Activated CD4-positive, alpha-beta T cell treated with anti-CD3 and anti-CD28 coated beads, Interleukin-2, Interleukin-4, amounts not matched to agents 100 ng/mL and 50 ng/mL, durations not matched to agents 16 hours and 8 hours (primary cell): ENCODE results near the gene ELSPBP1.
"Not testable (repeated sequence)": the region's sequence is repeated elsewhere in the genome, so short reads cannot be mapped to it uniquely, and the experiment has no call there.

Source experiments
- DNase-seq: peaks from one replicate; pipeline ENCODE4 v3.0.0-alpha.2; 2020; ENCODE audit warnings: low spot score

ELSPBP1 gene

DNA sequence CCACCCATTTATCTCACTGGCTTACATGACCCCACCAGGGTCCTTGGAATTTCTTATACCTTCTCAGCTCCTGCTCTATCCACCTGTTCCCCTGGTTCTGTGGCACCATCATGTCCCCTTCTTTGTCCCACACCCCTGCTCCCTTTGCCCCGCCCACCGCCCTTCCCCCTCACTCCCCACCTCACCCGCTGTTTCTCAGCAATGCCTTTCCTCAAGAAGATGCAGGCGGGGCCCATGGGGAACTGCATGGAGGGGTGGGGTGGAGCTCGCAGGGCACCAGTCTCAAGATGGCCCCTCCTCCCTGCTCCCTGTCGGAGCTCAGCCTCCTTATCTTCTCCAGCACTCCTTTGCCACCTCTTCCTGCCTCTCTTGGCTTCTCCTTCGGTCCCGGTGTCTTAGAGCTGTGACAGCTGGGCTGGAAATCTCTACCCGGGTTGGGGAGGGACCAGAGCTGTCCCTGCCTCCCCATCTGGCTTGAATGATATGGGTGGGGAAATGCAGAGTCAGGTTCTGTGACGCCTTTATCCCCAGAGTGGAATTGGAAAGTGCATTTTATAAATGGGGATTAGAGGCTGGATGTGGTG, 49.3 kb downstream of the ELSPBP1 start, which contains the start of gene CABP5:
CABP5 (minus strand) TSS at position 405 of the 584 bp plus-strand sequence; CDS start at position 248, 157 bp downstream.
- DNase-seq = no peak

DNA sequence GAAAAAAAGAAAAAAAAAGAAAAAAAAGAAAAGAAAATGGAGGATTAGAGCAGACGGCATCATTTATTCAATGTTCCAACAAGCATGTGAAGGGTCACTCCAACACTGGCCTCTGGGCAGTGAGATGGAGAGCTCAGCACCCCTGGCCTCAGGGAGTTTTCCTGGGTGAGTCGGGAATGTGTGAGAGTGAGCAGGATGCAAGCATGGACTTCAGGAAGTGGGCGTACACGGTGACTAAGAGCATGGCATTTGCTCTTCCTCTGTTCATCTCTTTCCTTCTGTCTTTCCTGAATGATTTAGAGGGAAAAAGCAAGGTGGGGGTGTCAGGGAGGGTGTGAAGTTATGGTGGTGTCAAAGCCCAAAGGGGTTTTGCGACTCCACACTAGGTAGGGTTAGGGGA, 50.1 kb downstream of the ELSPBP1 start:
- no peak for DNase-seq

DNA sequence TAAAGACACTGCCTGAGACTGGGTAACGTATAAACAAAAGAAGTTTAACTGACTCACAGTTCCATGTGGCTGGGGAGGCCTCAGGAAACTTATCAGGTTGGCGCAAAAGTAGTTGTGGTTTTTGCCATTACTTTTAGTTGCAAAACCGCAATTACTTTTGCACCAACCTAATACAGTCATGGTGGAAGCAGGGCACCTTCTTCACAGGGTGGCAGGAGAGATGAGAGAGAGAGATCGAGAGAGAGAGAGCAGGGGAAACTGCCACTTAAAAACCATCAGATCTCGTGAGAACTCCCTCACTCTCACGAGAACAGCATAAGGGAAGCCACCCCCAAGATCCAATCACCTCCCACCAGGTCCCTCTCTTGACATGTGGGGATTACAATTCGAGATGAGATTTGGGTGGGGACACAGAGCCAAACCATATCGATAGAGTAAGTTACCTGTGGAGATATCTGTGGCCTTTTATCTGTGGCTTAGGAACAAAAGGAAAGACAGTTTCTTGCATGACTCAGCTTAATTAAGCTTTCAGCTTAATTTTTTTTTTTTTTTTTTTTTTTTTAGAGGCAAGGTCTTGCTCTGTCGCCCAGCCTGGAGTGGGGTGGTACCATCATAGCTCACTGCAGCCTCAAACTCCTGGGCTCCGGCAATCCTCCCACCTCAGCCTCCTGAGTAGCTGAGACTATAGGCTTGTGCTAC, 57.1 kb downstream of the ELSPBP1 start:
- no peak for DNase-seq

DNA sequence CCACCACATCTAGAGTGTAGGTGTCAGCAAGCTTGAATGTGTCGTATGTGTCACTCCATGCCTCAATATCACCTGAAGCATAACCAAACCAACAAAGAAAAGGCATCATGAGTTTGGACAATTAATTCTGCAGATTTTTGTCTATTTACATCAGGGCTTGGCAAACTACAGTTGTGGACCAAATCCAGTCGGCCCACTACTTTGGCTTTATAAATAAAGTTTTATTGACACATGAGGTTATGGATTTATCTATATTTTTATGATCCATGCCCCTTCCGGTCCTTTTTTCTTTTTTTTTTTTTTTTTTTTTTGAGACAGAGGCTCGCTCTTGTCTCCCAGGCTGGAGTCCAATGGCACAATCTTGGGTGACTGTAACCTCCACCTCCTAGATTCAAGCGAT, 58.6 kb downstream of the ELSPBP1 start:
- DNase-seq = no peak

DNA sequence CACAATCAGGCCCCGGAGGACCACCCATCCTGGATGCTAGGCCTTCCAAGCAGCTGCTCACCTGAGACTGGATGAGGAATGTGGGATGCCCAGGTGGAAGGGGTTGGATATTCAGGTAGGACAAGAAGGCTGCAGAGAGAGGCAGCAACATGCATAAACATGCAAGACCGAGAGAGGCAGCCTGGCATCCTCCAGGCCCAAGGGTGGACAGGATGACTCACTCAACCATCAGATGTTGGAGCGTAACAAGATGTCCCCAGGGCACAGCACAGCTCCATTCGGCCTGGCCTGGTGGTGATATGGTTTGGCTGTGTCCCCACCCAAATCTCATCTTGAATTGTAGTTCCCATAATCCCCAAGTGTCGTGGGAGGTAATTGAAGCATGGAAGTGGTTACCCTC, 59.4 kb downstream of the ELSPBP1 start:
- DNase-seq = no peak

DNA sequence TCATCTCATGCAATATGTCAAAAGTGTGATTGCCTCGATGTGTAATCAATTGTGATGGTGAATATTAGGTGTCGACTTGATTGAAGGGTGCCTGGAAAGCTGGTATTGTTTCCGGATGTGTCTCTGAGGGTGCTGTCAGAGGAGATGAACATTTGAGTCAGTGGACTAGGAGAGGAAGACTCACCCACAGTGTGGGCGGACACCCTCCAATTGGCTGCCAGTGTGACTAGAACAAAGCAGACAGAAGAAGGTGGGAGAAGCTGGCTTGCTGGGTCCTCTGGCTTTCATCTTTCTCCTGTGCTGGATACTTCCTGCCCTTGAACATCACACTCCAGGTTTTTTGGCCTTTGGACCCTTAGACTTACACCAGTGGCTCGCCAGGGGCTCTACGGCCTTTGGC, 64.9 kb downstream of the ELSPBP1 start:
- DNase-seq = no peak

DNA sequence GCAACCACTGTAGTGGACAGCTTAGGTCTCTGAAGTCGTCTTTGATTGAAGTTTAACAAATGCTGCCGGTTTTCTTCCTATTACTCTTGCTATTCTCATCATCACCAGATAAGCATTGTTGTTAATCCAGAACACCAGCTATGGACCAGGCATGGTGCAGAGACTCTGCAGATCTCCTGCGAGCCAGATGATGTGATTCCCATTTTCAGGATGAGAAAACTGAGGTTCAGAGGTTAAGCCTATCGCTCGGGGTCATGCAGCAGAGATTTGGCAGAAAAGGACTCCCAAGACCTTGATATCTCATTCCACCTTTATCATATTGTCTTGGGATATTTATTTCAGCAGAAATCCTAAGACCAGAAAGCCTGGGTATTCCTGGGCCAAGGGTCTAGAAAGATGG, 65.9 kb downstream of the ELSPBP1 start:
- DNase-seq = no peak

DNA sequence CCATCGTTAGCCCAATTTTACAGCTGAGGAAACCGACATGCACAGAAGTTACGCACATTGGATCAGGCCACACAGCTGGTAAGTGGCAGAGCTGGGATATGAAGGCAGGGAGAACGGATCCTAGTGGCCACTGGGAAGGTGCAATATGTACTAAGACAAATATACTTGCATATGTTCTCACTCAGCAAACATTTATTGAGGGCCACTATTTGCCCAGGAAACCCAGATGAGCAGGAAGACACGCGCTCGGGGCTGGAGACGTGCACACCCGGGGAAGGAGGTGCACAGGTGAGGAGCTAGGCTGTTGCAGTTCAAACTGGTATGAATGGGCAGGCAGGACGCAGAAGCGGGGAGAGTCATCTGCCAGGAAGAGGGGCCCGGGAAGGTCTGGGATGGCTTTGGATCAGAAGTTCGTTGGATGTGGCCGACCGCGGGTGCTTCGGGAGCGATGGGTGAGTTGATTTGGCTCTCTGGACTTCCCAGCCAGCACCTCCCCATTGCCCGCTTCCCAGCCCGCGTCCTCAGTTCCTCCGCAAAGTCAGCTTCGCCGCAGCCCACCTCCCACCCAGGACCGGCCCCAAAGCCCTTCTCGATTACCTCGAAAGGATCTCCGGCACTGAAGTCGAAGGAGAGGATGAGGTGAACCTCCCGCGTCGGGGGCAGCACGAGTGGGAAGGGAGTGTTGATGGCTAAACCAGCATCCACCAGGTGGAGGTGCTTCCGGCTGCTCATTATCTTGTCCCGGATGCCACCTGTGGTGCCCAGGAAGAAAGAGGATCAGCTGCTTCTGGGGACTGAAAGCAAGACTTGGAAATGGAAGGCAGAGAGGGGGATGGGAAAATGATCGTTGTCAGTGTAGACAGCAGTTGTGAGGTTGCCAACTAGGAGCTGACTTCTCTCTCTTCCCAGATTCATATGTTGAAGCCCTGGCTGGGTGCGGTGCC, 67.2 kb downstream of the ELSPBP1 start:
- no peak for DNase-seq

DNA sequence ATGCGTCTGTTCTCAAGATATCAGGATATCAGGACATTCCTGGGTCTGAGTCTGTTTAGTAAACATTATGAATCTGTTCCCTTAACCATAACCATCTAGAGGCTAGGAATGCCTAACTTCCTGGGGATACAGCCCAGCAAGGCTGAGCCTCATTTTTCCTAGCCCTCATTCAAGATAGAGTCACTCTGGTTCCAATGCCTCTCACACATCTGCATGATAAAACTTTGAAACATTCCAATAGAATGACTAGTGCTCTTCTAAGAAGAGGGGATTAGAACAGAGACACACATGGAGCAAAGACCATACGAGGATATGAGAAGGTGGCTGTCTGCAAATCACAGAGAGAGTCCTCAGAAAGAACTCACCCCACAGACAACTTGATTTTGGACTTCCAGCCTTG, 70.1 kb downstream of the ELSPBP1 start:
- no peak for DNase-seq

DNA sequence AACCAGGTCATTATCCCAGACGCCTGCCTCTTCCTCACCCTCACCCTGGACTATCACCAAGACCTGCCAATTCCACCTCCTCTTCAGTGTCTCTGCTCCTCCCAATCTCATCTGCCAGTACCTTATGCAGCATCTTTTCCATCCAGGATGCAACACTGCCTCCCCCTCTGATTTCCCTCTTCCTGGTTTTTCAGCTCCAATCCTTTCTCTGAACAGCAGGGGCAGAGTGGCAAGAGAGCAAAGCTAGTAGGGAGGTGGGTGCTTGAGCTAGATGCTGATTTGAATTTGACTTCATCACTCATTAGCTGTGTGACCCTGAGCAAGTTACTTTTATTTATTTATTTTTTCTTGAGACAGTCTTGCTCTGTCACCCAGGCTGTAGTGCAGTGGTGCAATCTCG, 75.0 kb downstream of the ELSPBP1 start:
- no peak for DNase-seq

DNA sequence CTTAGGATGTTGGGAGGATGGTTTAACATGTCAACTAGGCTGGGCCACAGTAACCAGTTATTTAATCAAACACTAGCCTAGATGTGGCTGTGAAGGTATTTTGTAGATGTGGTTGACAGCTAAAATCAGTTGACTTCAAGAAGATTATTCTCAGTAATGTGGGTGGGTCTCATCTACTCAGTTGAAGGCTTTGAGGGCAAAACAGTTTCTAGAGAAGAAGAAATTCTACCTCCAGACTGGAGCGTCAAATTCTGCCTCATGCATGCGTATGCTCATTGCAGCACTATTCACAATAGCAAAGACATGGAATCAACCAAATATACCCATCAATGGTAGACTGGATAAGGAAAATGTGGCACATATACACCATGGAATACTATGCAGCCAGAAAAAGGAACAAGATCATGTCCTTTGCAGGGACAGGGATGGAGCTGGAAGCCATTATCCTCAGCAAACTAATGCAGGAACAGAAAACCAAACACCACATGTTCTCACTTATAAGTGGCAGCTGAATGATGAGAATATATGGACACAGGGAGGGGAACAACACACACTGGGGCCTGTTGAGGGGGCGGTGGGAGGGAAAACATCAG, 75.8 kb downstream of the ELSPBP1 start:
- DNase-seq = not testable (repeated sequence)
